T47D (cell line): ENCODE measurements around the gene TRAPPC12.

Experiments
- DNase-seq, 2 experiments: peaks; one replicate each; pipeline versions ENCODE4 v3.0.0 to v3.0.0-alpha.2; 2011 to 2012; ENCODE audit warnings: low read depth in 1 of 2, low spot score in 1 of 2
- JUND ChIP-seq: IDR thresholded peaks from 2 replicates; pipeline ENCODE4 v1.6.1; 2012; ENCODE audit warnings: low read depth
- in situ Hi-C: cut with HindIII; loops from 2 replicates; pipeline ENCODE4 v1.10.0; 2016; ENCODE audit warnings: low sequenced_read_pairs, low pct_unique_long_range_greater_than_20kb

The TRAPPC12 gene

GRCh38 chr2:3404349-3404894 lies 24.9 kb downstream of the TRAPPC12 start:
- no peak for DNase-seq
- TF ChIP-seq JUND: no peak
- in situ Hi-C loops: no loop called here

GRCh38 chr2:3405307-3405706 lies 25.8 kb downstream of the TRAPPC12 start:
- peak in 1 of 2 experiments; percentile 22 for DNase-seq
- in situ Hi-C loops: no loop called here
- TF ChIP-seq JUND: no peak

- in situ Hi-C loops: no loop called here
- no peak for TF ChIP-seq JUND
- DNase-seq: no peak
These were observed 26.4 kb downstream of the TRAPPC12 start for GRCh38 chr2:3405876-3406275.

- no peak for TF ChIP-seq JUND
- in situ Hi-C loops: no loop called here
- no peak for DNase-seq
These were observed 27.0 kb downstream of the TRAPPC12 start for GRCh38 chr2:3406501-3406900.

- TF ChIP-seq JUND: no peak
- in situ Hi-C loops: no loop called here
These were observed 29.3 kb downstream of the TRAPPC12 start for GRCh38 chr2:3408781-3409180.

GRCh38 chr2:3409627-3410170 lies 30.2 kb downstream of the TRAPPC12 start:
- no peak for TF ChIP-seq JUND

More at GRCh38 chr2:3408781-3409180, 29.3 kb downstream of the TRAPPC12 start:
- no peak for DNase-seq

GRCh38 chr2:3411103-3411502 lies 31.6 kb downstream of the TRAPPC12 start:
- no peak for TF ChIP-seq JUND
- DNase-seq: no peak
- in situ Hi-C loops: no loop called here

More at GRCh38 chr2:3409627-3410170, 30.2 kb downstream of the TRAPPC12 start:
- in situ Hi-C loops: no loop called here
- no peak for DNase-seq

- in situ Hi-C loops: no loop called here
- DNase-seq: no peak
- TF ChIP-seq JUND: no peak
These were observed 34.2 kb downstream of the TRAPPC12 start for GRCh38 chr2:3413697-3414096.

- in situ Hi-C loops: no loop called here
- DNase-seq: no peak
- TF ChIP-seq JUND: no peak
These were observed 34.8 kb downstream of the TRAPPC12 start for GRCh38 chr2:3414133-3414860.

GRCh38 chr2:3418766-3419404 lies 39.4 kb downstream of the TRAPPC12 start:
- TF ChIP-seq JUND: no peak
- in situ Hi-C loops: no loop called here
- DNase-seq: no peak

GRCh38 chr2:3420076-3420768 lies 40.7 kb downstream of the TRAPPC12 start:
- TF ChIP-seq JUND: no peak
- DNase-seq: no peak
- in situ Hi-C loops: no loop called here

- in situ Hi-C loops: no loop called here
- no peak for TF ChIP-seq JUND
- no peak for DNase-seq
These were observed 41.4 kb downstream of the TRAPPC12 start for GRCh38 chr2:3420769-3421397.
